GM21447 (cell line): ENCODE measurements around the gene SPRED1.

Experiments
- ATAC-seq: cut with Tn5 transposase; IDR thresholded peaks from one replicate; pipeline ENCODE4 v1.9.1; 2021; ENCODE audit not compliant: unreplicated experiment

SPRED1 gene

GRCh38 chr15:38344351-38344750, 91.7 kb downstream of the SPRED1 start:
- ATAC-seq, result no peak

- ATAC-seq, result no peak
Observed at GRCh38 chr15:38349251-38349650, 96.6 kb downstream of the SPRED1 start.

- ATAC-seq, result no peak
Observed at GRCh38 chr15:38351466-38351865, 98.8 kb downstream of the SPRED1 start.

GRCh38 chr15:38354315-38354929, 101.8 kb downstream of the SPRED1 start:
- ATAC-seq, result no peak

- ATAC-seq, result no peak
Observed at GRCh38 chr15:38362355-38362754, 109.7 kb downstream of the SPRED1 start.

- no peak for ATAC-seq
Observed at GRCh38 chr15:38367476-38367875, 114.8 kb downstream of the SPRED1 start.

- ATAC-seq, result no peak
Observed at GRCh38 chr15:38369936-38370478, 117.4 kb downstream of the SPRED1 start.

- no peak for ATAC-seq
Observed at GRCh38 chr15:38373016-38373415, 120.4 kb downstream of the SPRED1 start.

- ATAC-seq, result no peak
Observed at GRCh38 chr15:38374029-38374428, 121.4 kb downstream of the SPRED1 start.

GRCh38 chr15:38374556-38374955, 121.9 kb downstream of the SPRED1 start:
- no peak for ATAC-seq

GRCh38 chr15:38376081-38376480, 123.4 kb downstream of the SPRED1 start:
- no peak for ATAC-seq

GRCh38 chr15:38377636-38378035, 125.0 kb downstream of the SPRED1 start:
- no peak for ATAC-seq

GRCh38 chr15:38378161-38378560, 125.5 kb downstream of the SPRED1 start:
- no peak for ATAC-seq

GRCh38 chr15:38389924-38390542, 137.4 kb downstream of the SPRED1 start:
- no peak for ATAC-seq

GRCh38 chr15:38391191-38391590, 138.6 kb downstream of the SPRED1 start:
- ATAC-seq, result no peak

GRCh38 chr15:38398134-38398533, 145.5 kb downstream of the SPRED1 start:
- ATAC-seq, result no peak

- ATAC-seq, result no peak
Observed at GRCh38 chr15:38401106-38401505, 148.5 kb downstream of the SPRED1 start.

GRCh38 chr15:38401701-38402100, 149.1 kb downstream of the SPRED1 start:
- ATAC-seq, result no peak

GRCh38 chr15:38406436-38406835, 153.8 kb downstream of the SPRED1 start:
- ATAC-seq, result no peak
